ENCODE measurements around the gene ST3GAL6.

ST3GAL6 gene

GRCh38 chr3:98735761-98736269 is 27.3 kb upstream of the ST3GAL6 start:
- no peak for DNase-seq
- intact Hi-C loops (cut with DNase I): no loop called here

- intact Hi-C loops (cut with DNase I): no loop called here
These were observed 25.8 kb upstream of the ST3GAL6 start for GRCh38 chr3:98737301-98737700.

GRCh38 chr3:98739266-98739665 is 23.9 kb upstream of the ST3GAL6 start:
- no peak for DNase-seq
- intact Hi-C loops (cut with DNase I): no loop called here

More at GRCh38 chr3:98737301-98737700, 25.8 kb upstream of the ST3GAL6 start:
- no peak for DNase-seq

GRCh38 chr3:98740324-98740723 is 22.8 kb upstream of the ST3GAL6 start:
- no peak for DNase-seq
- intact Hi-C loops (cut with DNase I): no loop called here

- intact Hi-C loops (cut with DNase I): no loop called here
- no peak for DNase-seq
These were observed 21.9 kb upstream of the ST3GAL6 start for GRCh38 chr3:98741121-98741716.

- no peak for DNase-seq
- intact Hi-C loops (cut with DNase I): no loop called here
These were observed 20.1 kb upstream of the ST3GAL6 start for GRCh38 chr3:98743071-98743470.

GRCh38 chr3:98744283-98744682 is 18.9 kb upstream of the ST3GAL6 start:
- intact Hi-C loops (cut with DNase I): no loop called here
- no peak for DNase-seq

- intact Hi-C loops (cut with DNase I): no loop called here
- no peak for DNase-seq
These were observed 17.4 kb upstream of the ST3GAL6 start for GRCh38 chr3:98745718-98746117.

- intact Hi-C loops (cut with DNase I): no loop called here
- DNase-seq: no peak
These were observed 17.0 kb upstream of the ST3GAL6 start for GRCh38 chr3:98746122-98746521.

- intact Hi-C loops (cut with DNase I): no loop called here
- DNase-seq: no peak
These were observed 16.3 kb upstream of the ST3GAL6 start for GRCh38 chr3:98746882-98747281.

GRCh38 chr3:98750276-98750919 is 12.7 kb upstream of the ST3GAL6 start:
- intact Hi-C loops (cut with DNase I): no loop called here
- no peak for DNase-seq

GRCh38 chr3:98754483-98754882 is 8.7 kb upstream of the ST3GAL6 start:
- DNase-seq: no peak
- intact Hi-C loops (cut with DNase I): no loop called here

GRCh38 chr3:98755601-98756000 is 7.5 kb upstream of the ST3GAL6 start:
- no peak for DNase-seq
- intact Hi-C loops (cut with DNase I): no loop called here

GRCh38 chr3:98759629-98760028 is 3.5 kb upstream of the ST3GAL6 start:
- intact Hi-C loops (cut with DNase I): no loop called here
- no peak for DNase-seq

- intact Hi-C loops (cut with DNase I): no loop called here
- DNase-seq: no peak
These were observed 1.4 kb upstream of the ST3GAL6 start for GRCh38 chr3:98761643-98762229.

- no peak for DNase-seq
- intact Hi-C loops (cut with DNase I): no loop called here
These were observed 779 bp downstream of the ST3GAL6 start for GRCh38 chr3:98763819-98764418.

- peak in 3 of 42 donors; percentile 19 to 62 (median 20) for DNase-seq
- intact Hi-C loops (cut with DNase I): no loop called here
These were observed 1.3 kb downstream of the ST3GAL6 start for GRCh38 chr3:98764472-98764884.

- DNase-seq: no peak
- intact Hi-C loops (cut with DNase I): no loop called here
These were observed 2.6 kb downstream of the ST3GAL6 start for GRCh38 chr3:98765721-98766120.

- intact Hi-C loops (cut with DNase I): no loop called here
- DNase-seq: no peak
These were observed 3.8 kb downstream of the ST3GAL6 start for GRCh38 chr3:98766924-98767323.

GRCh38 chr3:98768961-98769360 is 5.8 kb downstream of the ST3GAL6 start:
- intact Hi-C loops (cut with DNase I): no loop called here
- no peak for DNase-seq

Measured in head of caudate nucleus (tissue), 42 donors.